ENCODE measurements around the gene OR1J2.

The OR1J2 gene

DNA sequence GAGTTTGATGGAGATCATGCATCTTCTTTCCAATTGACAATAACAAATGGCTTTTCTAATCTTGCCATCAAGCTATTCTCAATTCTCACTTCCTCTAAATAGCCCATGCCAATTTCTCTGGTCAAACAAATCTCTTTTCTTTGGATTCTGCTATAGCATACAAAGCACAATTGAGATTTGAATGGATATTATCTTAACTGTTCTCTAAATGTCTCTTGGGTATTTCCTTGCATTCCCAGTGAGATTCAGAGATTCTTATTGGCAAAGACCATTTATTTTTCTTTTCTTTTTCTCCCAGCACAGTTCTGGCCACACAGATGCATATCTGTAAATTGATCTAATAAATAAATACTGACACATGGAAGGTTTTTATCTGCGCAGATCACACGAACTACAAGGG lies 42.2 kb downstream of the OR1J2 start, which contains the start of gene OR1N2:
Gene OR1N2, plus strand, starts transcription at position 301 of the 400 bp plus-strand sequence. CDS start 100 bp downstream, outside the sequence.
- Histone ChIP-seq H4K20me1 (ENCODE audit: insufficient read depth, low read length) (no peaks in the 10 kb centered on the region), H3K9me3 (ENCODE audit: insufficient read depth, low read length, severe bottlenecking) (no peaks in the 10 kb centered on the region), H3K4me1 (ENCODE audit: insufficient read depth, low read length) (no peaks in the 10 kb centered on the region), H3K27me3 (ENCODE audit: insufficient read depth, low read length, poor library complexity) (peaks cover 6% of the 10 kb centered on the region), H3K4me2 (ENCODE audit: insufficient read depth, low read length) (no peak within 1 kb of the TSS), H3K9ac (ENCODE audit: low read depth, low read length) (no peak within 1 kb of the TSS), H3K36me3 (ENCODE audit: insufficient read depth, low read length) (no peaks in the 10 kb centered on the region), H3K27ac (ENCODE audit: low read length) (no peak within 1 kb of the TSS), H3K79me2 (ENCODE audit: insufficient read depth, low read length) (no peaks in the 10 kb centered on the region), H3K4me3 (ENCODE audit: low read depth in 1 of 2, low read length in 2 of 2) (no peak within 1 kb of the TSS), H2AFZ (ENCODE audit: low read depth, low read length) (no peak within 1 kb of the TSS)
- DNase-seq (no peak), ATAC-seq (ENCODE audit: insufficient read depth, low read depth) (no peak)
- TF ChIP-seq EZH2 (IDR thresholded peaks at IDR 0.05; ENCODE audit: borderline replicate concordance, low read depth, low read length, severe bottlenecking), result no peak
- no peak for TF ChIP-seq CTCF (IDR thresholded peaks at IDR 0.05; ENCODE audit: borderline replicate concordance, extremely low read depth, low read length, poor library complexity, severe bottlenecking)
